K562 (cell line): Measurements from ENCODE around the gene AMBRA1. TPM values are rescaled to one million over a fixed set of nuclear protein-coding genes. Genes with fewer than 3 reads are reported as not detected.

Source experiments
- ATAC-seq: fragments of 200-7000 bp; cut with Tn5 transposase; 3 replicates; pipeline ENCODE4 v1.9.1; 2020; ENCODE audit warnings: moderate library complexity
- BruUV-seq: library from RNA; stranded (reverse); fragments of 400-500 nt; replicated peaks from 2 replicates; lab custom pipeline; 2021; lab: Mats Ljungman, UMichigan
- CTCF ChIA-PET: fragments of 300-600 bp; formaldehyde crosslinking; extraction: SDS; loops from one replicate; lab custom pipeline; 2021; ENCODE audit warnings: low intra/inter-chr PET ratio; lab: Yijun Ruan, JAX
- POLR2A ChIA-PET: fragments of 300-600, 350-650 bp; sonication (Branson Sonifier 250); formaldehyde crosslinking; extraction: SDS; loops from one replicate; lab custom pipeline; 2021; ENCODE audit warnings: antibody characterized with exemption, inconsistent platforms; lab: Yijun Ruan, JAX
- DNase-seq, 4 experiments: peaks; one replicate each; pipeline versions ENCODE4 v3.0.0 to v3.0.0-alpha.2; 2011 to 2018; ENCODE audit warnings: low spot score in 3 of 4, mixed read lengths in 3 of 4; ENCODE audit errors: extremely low read depth in 1 of 4
- FAIRE-seq: peaks from 2 replicates; lab custom pipeline; 2011; peaks lifted over from hg19 to GRCh38; lab: Jason Lieb, UNC
- H2AFZ ChIP-seq: 2 replicates; pipeline ENCODE4 v1.6.0; 2011; ENCODE audit warnings: low read depth, low read length, control low read depth, inconsistent platforms
- H3K27ac ChIP-seq: fragments of 200-600 bp; 3 replicates; pipeline ENCODE4 v1.8.0; 2011; ENCODE audit warnings: low read depth, mild to moderate bottlenecking, control low read depth, inconsistent platforms, low read length, moderate library complexity, mixed read lengths; ENCODE audit errors: extremely low read depth
- H3K27me3 ChIP-seq, 2 experiments: fragments of 300-600 bp in 1 of 2; 2 replicates in 1 of 2; 3 replicates in 1 of 2; pipeline versions ENCODE4 v1.6.0 to v1.8.0; 2011; ENCODE audit warnings: inconsistent platforms in 2 of 2, low read length in 2 of 2, mild to moderate bottlenecking in 1 of 2, mixed read lengths in 1 of 2, moderate library complexity in 1 of 2; ENCODE audit not compliant: control insufficient read depth in 2 of 2, insufficient read depth in 2 of 2
- H3K36me3 ChIP-seq: fragments of 300-600 bp; 3 replicates; pipeline ENCODE4 v1.8.0; 2011; ENCODE audit warnings: mild to moderate bottlenecking, low read length, inconsistent platforms; ENCODE audit not compliant: control insufficient read depth, insufficient read depth
- H3K4me1 ChIP-seq, 2 experiments: fragments of 200-600 bp in 1 of 2; replicated peaks in 1 of 2; 2 replicates in 1 of 2; 3 replicates in 1 of 2; pipeline versions ENCODE4 v1.5.1 to v1.8.0; 2011; ENCODE audit warnings: inconsistent platforms in 2 of 2, low read length in 2 of 2, mild to moderate bottlenecking in 1 of 2, mixed read lengths in 1 of 2, moderate library complexity in 1 of 2; ENCODE audit not compliant: control insufficient read depth in 2 of 2, insufficient read depth in 2 of 2
- H3K4me2 ChIP-seq: 2 replicates; pipeline ENCODE4 v1.6.1; 2011; ENCODE audit warnings: low read length, control low read depth, inconsistent platforms, mixed read lengths; ENCODE audit not compliant: insufficient read depth
- H3K4me3 ChIP-seq: fragments of 200-600 bp; sonication (generic), shearing (Covaris generic); 2 replicates; pipeline ENCODE4 v1.5.1; 2016; ENCODE audit warnings: control low read depth, inconsistent platforms
- H3K79me2 ChIP-seq: fragments of 200-600 bp; 3 replicates; pipeline ENCODE4 v1.8.0; 2011; ENCODE audit warnings: low read length, inconsistent platforms; ENCODE audit not compliant: control insufficient read depth, insufficient read depth
- H3K9ac ChIP-seq, 2 experiments: 2 replicates each; pipeline versions ENCODE4 v1.6.0 to v1.6.1; 2011; ENCODE audit warnings: low read depth in 2 of 2, low read length in 2 of 2, control low read depth in 1 of 2, inconsistent platforms in 1 of 2, mild to moderate bottlenecking in 1 of 2, mixed read lengths in 1 of 2; ENCODE audit not compliant: insufficient read depth in 1 of 2
- H3K9me1 ChIP-seq: one replicate; pipeline ENCODE4 v1.6.0; 2011; ENCODE audit warnings: inconsistent platforms, mild to moderate bottlenecking, low read length, moderate library complexity; ENCODE audit not compliant: control insufficient read depth, insufficient read depth
- H3K9me3 ChIP-seq: replicated peaks from 2 replicates; pipeline ENCODE4 v1.5.1; 2011; ENCODE audit warnings: low read depth, low read length, inconsistent platforms; ENCODE audit not compliant: control insufficient read depth, insufficient read depth
- H4K20me1 ChIP-seq: replicated peaks from 2 replicates; pipeline ENCODE4 v1.6.1; 2011; ENCODE audit warnings: low read length, inconsistent platforms, mixed read lengths; ENCODE audit not compliant: control insufficient read depth, insufficient read depth
- CEBPB ChIP-seq: fragments of 450-650 bp; IDR thresholded peaks from 2 replicates; pipeline ENCODE4 v1.6.1; 2016; ENCODE audit warnings: missing genetic modification characterization, missing compliant biosample characterization
- CXXC5 ChIP-seq: fragments of 250-450 bp; sonication (Bioruptor Pico); IDR thresholded peaks from 2 replicates; pipeline ENCODE4 v1.8.0; 2022; ENCODE audit warnings: inconsistent platforms, mild to moderate bottlenecking, moderate library complexity
- HDAC2 ChIP-seq: fragments of 450-650 bp; IDR thresholded peaks from 2 replicates; pipeline ENCODE4 v1.6.1; 2016; ENCODE audit warnings: mild to moderate bottlenecking
- IRF2 ChIP-seq: sonication (generic); formaldehyde crosslinking; IDR thresholded peaks from 2 replicates; pipeline ENCODE4 v1.8.1; 2022; ENCODE audit warnings: mild to moderate bottlenecking, missing genetic modification reagents
- KAT7 ChIP-seq: sonication (generic); formaldehyde crosslinking; IDR thresholded peaks from 2 replicates; pipeline ENCODE4 v1.8.0; 2022; ENCODE audit warnings: missing genetic modification reagents, mild to moderate bottlenecking, borderline replicate concordance
- NR1H2 ChIP-seq: sonication (generic); formaldehyde crosslinking; IDR thresholded peaks from 2 replicates; pipeline ENCODE4 v1.4.0; 2020; ENCODE audit warnings: mild to moderate bottlenecking, missing genetic modification reagents
- RBM17 ChIP-seq: fragments of 200-400 bp; formaldehyde crosslinking; IDR thresholded peaks from 2 replicates; pipeline ENCODE4 v1.6.1; 2017; ENCODE audit warnings: low read depth, mild to moderate bottlenecking, low read length, borderline replicate concordance
- RCOR1 ChIP-seq, 2 experiments: IDR thresholded peaks; 2 replicates each; pipeline ENCODE4 v1.6.1; 2012; ENCODE audit warnings: low read depth in 2 of 2, low read length in 2 of 2, borderline replicate concordance in 1 of 2, improper control_type of control experiment in 1 of 2
- SAP30 ChIP-seq: fragments of 200-600 bp; sonication (generic); IDR thresholded peaks from 2 replicates; pipeline ENCODE4 v1.6.1; 2012; ENCODE audit warnings: borderline replicate concordance, low read depth, mild to moderate bottlenecking, moderate library complexity, low read length, control low read depth, inconsistent platforms; ENCODE audit not compliant: insufficient read depth, poor library complexity, severe bottlenecking
- SIN3A ChIP-seq, 2 experiments: fragments of 150-350 bp in 1 of 2; IDR thresholded peaks; 2 replicates each; pipeline ENCODE4 v1.6.1; 2011 to 2016; ENCODE audit warnings: borderline replicate concordance in 2 of 2, low read depth in 2 of 2, low read length in 2 of 2, mild to moderate bottlenecking in 2 of 2, moderate library complexity in 2 of 2; ENCODE audit not compliant: control insufficient read depth in 1 of 2
- ZNF197 ChIP-seq: fragments of 200-800 bp; sonication (Bioruptor generic); IDR thresholded peaks from 2 replicates; pipeline ENCODE4 v1.6.1; 2016; ENCODE audit warnings: low read depth, missing genetic modification characterization, missing compliant biosample characterization
- WGBS: fragments of 100-300 bp; shearing (Covaris generic); methylation state at CpG from one replicate; pipeline ENCODE4 v1.1.6; 2016; ENCODE audit warnings: low coverage, mixed read lengths; ENCODE audit not compliant: insufficient coverage; ENCODE audit errors: missing lambda C conversion rate; 5-methylcytosine and 5-hydroxymethylcytosine counted together
- in situ Hi-C: fragments of 300-500 bp; cut with MboI; formaldehyde crosslinking; loops from 4 replicates; pipeline ENCODE4 v1.15.0; 2018; ENCODE audit warnings: inconsistent platforms, mixed read lengths
- intact Hi-C: fragments of 100-400 bp; cut with micrococcal nuclease; formaldehyde crosslinking; loops from 2 replicates; pipeline ENCODE4 v1.14.2; 2022
- polyA plus RNA-seq, 8 experiments: library from polyadenylated mRNA; depleted of rRNA in 4 of 8; stranded (reverse) in 5 of 8; unstranded in 3 of 8; fragments of >200 nt; fragmentation: Nextera tagmentation in 2 of 8; fragmentation: Illumina TruSeq in 1 of 8; extraction: Ambion mirVana in 2 of 8; extraction: Trizol in 1 of 8; gene quantifications; 2 replicates each; pipeline versions ENCODE4 v1.2.1 to v1.2.3, GENCODE V29; 2011 to 2014; ENCODE audit warnings: inconsistent platforms in 1 of 8, missing spikeins in 1 of 8
- total RNA-seq, 7 experiments: library from RNA; depleted of rRNA in 6 of 7; stranded (reverse); fragments of >200 nt in 6 of 7; fragmentation: Illumina TruSeq in 2 of 7; extraction: Trizol in 2 of 7; gene quantifications; 2 replicates each; pipeline versions ENCODE4 v1.2.1 to v1.2.3, GENCODE V29; 2011 to 2021; ENCODE audit warnings: low replicate concordance in 1 of 7
- TF ChIP-seq, protein P1 (sequence below): sonication (generic); formaldehyde crosslinking; IDR thresholded peaks from 2 replicates; pipeline ENCODE4 v1.8.0; 2022; ENCODE audit warnings: mild to moderate bottlenecking, missing genetic modification reagents
- TF ChIP-seq, protein P2 (sequence below): IDR thresholded peaks from 2 replicates; pipeline ENCODE4 v1.6.1; 2012; ENCODE audit warnings: low read depth, low read length, improper control_type of control experiment, borderline replicate concordance
- TF ChIP-seq, protein P3 (sequence below): fragments of 250-450 bp; sonication (Bioruptor Pico); IDR thresholded peaks from 2 replicates; pipeline ENCODE4 v1.8.0; 2022; ENCODE audit warnings: inconsistent platforms

Gene AMBRA1
- total and polyA plus RNA-seq, 9 of the 15 experiments (the other 6 are each of a cell fraction or from before 2014, with no cell fraction given): 0.15 to 24.5 (median 13.0) TPM

DNA sequence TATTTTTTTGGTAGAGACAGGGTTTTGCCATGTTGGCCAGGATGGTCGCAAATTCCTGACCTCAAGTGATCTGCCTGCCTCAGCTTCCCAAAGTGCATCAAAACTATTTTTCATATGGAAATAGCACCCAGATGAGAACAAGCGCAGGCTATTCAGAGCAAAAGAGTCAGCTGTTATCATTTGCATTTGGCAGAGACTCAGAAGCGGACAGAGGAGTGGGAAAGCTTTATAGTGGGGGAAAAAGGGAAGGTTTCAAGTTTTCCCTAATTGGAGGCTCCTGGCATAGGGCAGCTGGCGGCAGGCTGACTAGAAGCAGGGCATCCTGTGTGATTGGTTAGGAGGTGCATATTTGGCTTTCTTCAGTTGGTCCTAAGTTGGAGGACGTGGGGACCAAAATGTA is 43.7 kb upstream of the AMBRA1 start:
- H3K27me3 ChIP-seq: no peaks in the 10 kb centered on the region
- CTCF ChIA-PET: no interaction called here
- no peaks in the 10 kb centered on the region for H3K79me2 ChIP-seq
- no peak overlapping the region for H3K4me2 ChIP-seq
- H3K9me3 ChIP-seq: no peaks in the 10 kb centered on the region
- FAIRE-seq (no peak), DNase-seq (no peak), ATAC-seq (no peak)
- no peak overlapping the region for H3K4me3 ChIP-seq
- WGBS: 95% methylated on average over 5 of the region's 5 CpGs
- H2AFZ ChIP-seq: no peak overlapping the region
- POLR2A ChIA-PET: interaction anchor here (0.6 to 0.9 kb wide), 2 partner anchors 10 to 224 kb away, joined by 3 read pairs; no protein-coding TSS in a partner anchor
- H3K9me1 ChIP-seq: no peaks in the 10 kb centered on the region
- in situ Hi-C loops: no loop called here
- H3K9ac ChIP-seq: no peak overlapping the region
- no peak overlapping the region for H3K27ac ChIP-seq
- no peaks in the 10 kb centered on the region for H3K4me1 ChIP-seq
- intact Hi-C loops: no loop called here
- H3K36me3 ChIP-seq: peaks cover 19% of the 10 kb centered on the region; the same call in 2 of the 3 replicates
- no peaks in the 10 kb centered on the region for H4K20me1 ChIP-seq
- no TSS peak for BruUV-seq
- TF ChIP-seq HDAC2 (no peak), CXXC5 (CRISPR knock-in tag) (no peak), NR1H2 (CRISPR knock-in tag) (no peak), CEBPB (tag) (no peak), IRF2 (CRISPR knock-in tag) (no peak), RCOR1 (IDR thresholded peaks at IDR 0.05; ENCODE audit: borderline replicate concordance in 1 of 2, low read depth in 2 of 2, low read length in 2 of 2) (no peak), RBM17 (no peak), SIN3A (IDR thresholded peaks at IDR 0.05; ENCODE audit: borderline replicate concordance in 2 of 2, control insufficient read depth in 1 of 2, low read depth in 2 of 2, low read length in 2 of 2) (no peak), SAP30 (no peak), ZNF197 (no peak), KAT7 (CRISPR knock-in tag) (no peak)
- TF ChIP-seq, protein P1, sequence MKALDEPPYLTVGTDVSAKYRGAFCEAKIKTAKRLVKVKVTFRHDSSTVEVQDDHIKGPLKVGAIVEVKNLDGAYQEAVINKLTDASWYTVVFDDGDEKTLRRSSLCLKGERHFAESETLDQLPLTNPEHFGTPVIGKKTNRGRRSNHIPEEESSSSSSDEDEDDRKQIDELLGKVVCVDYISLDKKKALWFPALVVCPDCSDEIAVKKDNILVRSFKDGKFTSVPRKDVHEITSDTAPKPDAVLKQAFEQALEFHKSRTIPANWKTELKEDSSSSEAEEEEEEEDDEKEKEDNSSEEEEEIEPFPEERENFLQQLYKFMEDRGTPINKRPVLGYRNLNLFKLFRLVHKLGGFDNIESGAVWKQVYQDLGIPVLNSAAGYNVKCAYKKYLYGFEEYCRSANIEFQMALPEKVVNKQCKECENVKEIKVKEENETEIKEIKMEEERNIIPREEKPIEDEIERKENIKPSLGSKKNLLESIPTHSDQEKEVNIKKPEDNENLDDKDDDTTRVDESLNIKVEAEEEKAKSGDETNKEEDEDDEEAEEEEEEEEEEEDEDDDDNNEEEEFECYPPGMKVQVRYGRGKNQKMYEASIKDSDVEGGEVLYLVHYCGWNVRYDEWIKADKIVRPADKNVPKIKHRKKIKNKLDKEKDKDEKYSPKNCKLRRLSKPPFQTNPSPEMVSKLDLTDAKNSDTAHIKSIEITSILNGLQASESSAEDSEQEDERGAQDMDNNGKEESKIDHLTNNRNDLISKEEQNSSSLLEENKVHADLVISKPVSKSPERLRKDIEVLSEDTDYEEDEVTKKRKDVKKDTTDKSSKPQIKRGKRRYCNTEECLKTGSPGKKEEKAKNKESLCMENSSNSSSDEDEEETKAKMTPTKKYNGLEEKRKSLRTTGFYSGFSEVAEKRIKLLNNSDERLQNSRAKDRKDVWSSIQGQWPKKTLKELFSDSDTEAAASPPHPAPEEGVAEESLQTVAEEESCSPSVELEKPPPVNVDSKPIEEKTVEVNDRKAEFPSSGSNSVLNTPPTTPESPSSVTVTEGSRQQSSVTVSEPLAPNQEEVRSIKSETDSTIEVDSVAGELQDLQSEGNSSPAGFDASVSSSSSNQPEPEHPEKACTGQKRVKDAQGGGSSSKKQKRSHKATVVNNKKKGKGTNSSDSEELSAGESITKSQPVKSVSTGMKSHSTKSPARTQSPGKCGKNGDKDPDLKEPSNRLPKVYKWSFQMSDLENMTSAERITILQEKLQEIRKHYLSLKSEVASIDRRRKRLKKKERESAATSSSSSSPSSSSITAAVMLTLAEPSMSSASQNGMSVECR (CRISPR knock-in tag): no peak
- TF ChIP-seq, protein P2, sequence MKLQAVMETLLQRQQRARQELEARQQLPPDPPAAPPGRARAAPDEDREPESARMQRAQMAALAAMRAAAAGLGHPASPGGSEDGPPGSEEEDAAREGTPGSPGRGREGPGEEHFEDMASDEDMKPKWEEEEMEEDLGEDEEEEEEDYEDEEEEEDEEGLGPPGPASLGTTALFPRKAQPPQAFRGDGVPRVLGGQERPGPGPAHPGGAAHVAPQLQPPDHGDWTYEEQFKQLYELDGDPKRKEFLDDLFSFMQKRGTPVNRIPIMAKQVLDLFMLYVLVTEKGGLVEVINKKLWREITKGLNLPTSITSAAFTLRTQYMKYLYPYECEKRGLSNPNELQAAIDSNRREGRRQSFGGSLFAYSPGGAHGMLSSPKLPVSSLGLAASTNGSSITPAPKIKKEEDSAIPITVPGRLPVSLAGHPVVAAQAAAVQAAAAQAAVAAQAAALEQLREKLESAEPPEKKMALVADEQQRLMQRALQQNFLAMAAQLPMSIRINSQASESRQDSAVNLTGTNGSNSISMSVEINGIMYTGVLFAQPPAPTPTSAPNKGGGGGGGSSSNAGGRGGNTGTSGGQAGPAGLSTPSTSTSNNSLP: no peak
- TF ChIP-seq, protein P3, sequence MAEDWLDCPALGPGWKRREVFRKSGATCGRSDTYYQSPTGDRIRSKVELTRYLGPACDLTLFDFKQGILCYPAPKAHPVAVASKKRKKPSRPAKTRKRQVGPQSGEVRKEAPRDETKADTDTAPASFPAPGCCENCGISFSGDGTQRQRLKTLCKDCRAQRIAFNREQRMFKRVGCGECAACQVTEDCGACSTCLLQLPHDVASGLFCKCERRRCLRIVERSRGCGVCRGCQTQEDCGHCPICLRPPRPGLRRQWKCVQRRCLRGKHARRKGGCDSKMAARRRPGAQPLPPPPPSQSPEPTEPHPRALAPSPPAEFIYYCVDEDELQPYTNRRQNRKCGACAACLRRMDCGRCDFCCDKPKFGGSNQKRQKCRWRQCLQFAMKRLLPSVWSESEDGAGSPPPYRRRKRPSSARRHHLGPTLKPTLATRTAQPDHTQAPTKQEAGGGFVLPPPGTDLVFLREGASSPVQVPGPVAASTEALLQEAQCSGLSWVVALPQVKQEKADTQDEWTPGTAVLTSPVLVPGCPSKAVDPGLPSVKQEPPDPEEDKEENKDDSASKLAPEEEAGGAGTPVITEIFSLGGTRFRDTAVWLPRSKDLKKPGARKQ: no peak
